CD4-positive, alpha-beta T cell treated with Interleukin-21 for 1 hour (primary cell): ENCODE data around the gene COPG1.

Experiments used
- DNase-seq: peaks from one replicate; pipeline ENCODE4 v3.0.0-alpha.2; 2020

COPG1 gene

DNA sequence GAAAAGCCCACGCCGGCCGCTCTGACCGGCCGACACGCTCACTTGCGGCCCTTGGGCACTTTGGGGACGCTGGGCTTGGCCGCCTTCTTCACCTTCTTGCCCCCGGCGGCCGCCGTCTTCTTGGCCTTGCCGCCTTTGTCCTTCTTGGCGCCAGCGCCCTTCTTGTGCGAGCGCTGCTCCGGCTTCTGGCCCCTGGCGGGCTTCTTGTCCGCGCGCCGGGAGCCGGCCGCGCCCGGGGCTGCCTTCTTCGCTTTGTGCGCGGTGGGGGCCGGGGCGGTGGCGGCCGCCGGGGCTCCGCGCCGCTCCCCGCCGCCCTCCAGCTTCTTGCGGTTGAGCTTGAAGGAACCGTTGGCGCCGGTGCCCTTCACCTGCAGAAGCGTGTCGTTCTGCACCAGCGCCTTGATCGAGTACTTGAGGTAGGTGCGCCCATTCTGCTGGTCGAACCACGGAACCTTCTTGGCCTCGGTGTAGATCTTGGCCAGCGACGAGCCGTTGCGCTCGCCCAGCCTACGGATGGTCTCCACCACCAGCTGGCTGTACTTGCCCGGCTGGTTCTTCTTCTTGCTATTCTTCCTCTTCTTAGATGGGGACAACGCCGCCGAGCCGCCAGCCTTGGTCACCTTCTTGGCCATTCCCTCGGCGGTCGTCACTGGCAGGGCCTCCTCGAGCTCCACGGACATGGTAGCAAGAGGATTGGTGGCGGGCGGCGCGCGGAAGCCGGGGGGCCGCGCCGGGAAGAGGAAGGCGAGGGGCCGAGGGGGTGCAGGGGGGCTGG is 66.0 kb downstream of the COPG1 start:
- peak; percentile 48 for DNase-seq

DNA sequence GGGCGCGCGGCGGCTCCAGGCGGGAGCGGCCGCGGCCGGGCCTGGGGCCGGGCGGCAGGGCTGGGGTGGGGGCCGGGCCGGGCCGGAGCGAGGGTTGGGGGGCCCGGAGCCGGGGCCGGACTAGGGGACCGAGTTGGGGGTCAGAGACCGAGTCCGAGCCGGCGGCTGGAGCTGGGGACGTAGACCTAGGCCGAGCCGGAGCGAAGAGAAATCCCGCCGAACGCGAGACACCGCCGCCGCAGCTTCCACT is 66.5 kb downstream of the COPG1 start:
- no peak for DNase-seq

DNA sequence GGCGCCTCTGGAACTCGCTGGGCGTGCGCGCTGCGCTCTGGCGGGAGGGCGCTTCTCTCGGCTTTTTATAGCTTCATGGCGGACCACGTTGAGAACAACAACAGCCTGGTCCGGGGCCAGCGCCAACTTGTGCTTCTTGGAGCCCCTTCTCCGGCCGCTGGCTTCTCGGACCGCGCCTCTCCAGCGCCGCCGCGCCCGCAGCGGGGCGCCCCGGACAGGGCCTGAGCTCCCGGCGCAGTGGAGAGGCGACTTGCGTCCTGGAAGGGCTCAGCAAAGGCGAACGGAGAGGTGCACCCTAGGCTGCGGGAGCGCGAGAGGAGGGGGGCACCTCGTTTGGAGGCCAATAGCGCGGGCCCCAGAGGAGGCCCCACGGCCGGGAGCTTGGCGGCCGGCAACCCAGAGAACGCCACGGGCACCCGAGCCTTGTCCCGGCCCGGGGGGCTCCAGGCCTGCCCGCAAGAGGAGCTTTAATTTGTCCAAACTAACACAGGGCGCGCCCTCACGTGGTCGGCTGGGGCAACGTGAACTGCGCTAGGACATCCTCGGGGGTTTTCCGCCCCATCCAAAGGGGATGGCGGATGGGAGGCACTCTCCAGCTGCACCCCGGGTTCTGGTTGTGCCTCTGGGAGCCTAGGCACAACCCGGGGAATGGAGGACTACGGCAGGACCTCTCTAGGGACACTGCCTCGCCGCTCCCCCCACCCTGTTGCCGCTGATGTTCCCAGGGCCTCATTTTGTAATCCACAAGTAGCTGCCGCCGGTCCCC is 67.0 kb downstream of the COPG1 start:
- DNase-seq, result peak; percentile 91

DNA sequence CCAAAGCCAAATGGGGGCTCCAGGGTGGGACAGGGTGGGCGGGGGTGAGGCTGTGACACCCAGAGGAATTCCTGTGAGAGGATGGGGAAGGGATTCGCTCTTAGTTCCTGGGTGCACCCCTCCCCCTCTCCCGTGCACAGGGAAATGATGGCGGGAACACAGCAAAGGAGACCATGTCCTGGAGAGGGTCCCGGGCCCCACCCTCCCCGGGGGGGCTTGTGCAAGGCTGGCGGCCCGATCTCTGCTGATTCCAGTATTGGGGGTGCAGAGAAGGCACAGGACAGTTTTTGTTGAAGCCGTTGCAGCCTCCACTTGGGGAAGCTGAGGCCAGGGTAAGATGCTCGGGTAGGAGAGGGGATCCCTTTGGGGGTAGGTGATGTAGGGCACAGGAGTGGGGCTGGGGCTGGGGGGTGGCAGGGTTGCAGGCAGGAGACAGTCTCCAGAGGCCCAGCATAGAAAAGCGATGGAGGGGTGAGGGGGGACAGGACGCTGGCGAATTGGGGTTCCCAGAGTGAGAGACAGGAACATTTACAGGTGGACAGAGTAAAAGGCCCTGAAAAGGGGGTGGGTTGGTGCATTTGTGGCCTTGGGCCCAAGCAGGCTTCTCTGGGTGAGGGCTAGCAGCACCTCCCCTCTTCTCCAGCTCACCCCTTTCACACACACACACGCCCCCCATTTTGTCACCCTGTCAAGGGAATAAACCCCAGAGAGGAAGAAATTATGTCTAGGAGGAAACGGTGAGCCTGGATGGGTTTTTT is 67.8 kb downstream of the COPG1 start:
- no peak for DNase-seq

DNA sequence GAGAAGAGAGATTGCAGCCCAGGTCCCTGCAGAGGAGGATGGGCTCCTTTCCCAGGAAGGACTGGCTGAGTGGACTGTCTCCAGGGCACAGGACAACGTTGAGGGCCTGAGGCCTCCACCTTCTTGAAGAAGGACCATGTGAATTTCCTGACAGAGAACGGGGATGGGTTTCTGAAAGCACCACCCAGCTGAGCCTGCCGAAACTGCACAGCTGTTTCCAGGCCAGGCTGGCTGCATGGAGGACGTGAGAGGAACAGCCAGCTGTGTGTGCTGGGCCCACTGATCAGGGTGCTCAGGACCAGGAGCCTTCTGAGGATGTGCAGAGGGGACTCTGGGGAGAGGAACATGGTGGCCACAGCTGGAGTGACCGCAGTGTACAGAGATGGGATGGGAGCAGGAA is 68.4 kb downstream of the COPG1 start:
- no peak for DNase-seq

DNA sequence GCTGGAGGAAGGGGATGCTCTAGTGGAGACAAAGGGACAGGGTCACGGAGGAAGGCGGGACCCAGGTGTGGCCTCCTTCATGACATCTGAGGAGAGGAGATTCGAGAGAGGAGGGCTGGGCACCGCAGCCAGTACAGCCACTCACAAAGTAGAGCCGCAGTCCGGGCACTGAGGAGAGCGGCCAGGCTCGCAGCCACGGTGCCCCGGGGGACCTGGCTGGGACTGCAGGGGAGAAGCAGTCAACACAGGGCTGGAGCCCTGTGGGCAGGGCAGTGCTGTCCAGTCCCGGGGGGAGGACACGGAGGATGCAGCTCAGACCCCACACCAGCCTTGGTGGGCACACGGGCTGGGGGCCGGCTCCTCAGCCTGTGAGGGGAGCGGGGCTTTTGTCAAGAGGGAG is 69.5 kb downstream of the COPG1 start:
- no peak for DNase-seq

DNA sequence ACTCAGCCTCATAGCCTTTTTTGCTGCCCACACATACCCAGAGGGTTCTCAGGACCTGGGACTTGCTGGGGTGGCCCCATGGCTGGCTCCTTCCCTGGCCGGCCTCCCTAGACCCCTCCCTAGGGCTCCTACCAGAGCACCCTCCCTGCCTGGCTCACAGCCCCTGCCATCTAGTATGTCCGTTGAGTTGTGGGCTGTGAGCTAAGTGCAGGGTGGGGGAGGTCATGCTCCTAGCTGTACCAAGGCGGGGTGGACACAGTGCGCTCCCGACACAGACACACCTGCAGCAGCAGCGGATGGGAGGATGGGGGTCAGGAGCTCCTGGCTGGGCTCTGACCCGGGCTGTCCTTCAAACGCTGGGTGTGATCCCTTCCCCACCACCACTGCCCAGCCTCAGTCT is 70.9 kb downstream of the COPG1 start:
- no peak for DNase-seq

DNA sequence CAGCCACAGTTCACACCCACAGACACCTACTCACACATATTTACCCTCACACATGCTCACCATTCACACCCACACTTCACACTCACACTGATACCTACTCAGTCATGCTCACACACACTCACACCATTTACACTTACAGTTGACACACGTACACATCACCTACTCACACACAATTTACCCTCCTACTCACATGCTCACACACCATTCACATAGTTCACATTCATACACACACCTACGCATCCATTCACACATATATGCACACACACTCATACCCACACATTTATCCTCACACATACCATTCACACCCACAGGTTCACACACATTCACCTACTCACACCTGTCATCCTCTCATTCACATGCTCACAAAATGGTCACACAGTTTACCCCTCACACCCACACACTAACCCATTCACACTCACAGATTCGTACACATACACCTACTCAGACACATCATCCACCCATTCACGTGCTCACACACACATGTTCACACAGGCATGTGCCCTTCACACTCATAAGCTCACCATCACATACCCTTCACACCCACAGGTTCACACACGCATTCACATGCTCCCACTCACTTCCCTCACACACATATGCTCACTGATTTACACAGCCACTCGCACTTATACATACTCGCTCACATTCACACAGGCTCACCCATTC is 71.5 kb downstream of the COPG1 start:
- DNase-seq, result no peak

DNA sequence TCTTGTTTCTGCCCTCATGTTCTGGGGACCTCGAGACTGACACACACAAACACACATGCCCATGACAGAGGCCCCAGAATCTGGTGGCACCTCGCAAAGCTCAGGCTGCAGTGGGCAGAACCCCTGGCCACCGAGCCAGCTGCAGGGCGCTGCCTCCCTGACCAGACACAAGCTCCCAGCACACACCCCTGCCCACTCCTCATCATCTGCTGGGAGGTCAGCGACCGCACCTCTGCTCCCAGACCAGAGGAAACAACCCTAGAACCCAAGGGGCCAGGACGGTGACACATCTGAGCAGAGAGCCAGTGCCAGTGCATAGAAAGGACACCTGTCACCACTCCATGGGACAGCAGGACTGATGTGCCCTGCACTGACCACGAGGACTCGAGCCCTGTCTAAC is 72.5 kb downstream of the COPG1 start:
- no peak for DNase-seq

DNA sequence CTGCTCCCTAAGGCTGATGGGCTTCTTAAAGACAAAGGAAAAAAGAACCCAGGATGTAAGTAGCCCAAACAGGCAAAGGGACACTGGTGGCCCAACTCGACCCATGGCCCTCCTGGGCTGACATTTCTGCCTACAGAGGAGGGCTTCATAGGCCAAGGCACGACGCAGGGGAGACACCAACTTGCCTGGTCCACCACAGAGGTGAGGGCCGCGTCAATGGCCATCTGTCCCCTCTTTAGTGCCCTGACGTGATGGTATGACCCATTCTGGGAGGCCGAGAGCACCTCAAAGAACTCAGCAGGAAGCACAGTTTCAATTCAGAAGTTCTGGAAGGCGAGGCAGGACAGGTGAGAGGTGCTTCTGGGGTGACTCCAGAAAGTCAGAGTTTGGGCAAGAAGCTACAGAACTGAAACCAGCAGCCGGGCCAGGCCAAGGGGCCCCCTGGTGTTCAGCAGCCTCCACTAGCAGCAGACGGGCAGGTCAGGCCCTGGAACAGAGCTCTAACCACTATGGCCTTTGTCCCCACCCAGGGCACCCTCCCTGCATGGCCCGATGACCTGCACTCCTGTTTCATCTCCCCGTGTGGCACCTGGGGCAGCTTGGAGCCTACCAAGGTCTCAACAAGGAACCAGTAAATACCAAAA is 74.4 kb downstream of the COPG1 start:
- DNase-seq, result no peak

DNA sequence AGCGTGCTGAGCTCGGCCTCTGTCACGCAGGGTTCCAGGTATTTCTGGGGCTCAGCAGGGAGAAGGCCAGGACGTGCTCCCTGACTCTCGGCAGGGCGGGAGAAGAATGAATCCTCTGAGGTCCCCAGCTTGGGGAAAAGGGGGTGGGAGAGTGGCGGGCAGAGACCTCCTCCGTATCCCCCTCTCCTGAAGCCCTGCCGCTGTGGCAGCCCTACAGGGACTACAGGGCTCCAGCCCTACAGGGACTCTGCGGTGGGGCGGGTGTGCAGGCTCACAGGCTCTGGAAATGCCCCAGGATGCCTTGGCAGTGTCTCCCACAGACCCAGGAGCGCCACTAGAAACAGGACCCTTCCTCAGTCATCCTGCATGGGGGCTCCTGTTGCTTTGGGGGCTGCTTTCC is 75.4 kb downstream of the COPG1 start:
- DNase-seq, result no peak

DNA sequence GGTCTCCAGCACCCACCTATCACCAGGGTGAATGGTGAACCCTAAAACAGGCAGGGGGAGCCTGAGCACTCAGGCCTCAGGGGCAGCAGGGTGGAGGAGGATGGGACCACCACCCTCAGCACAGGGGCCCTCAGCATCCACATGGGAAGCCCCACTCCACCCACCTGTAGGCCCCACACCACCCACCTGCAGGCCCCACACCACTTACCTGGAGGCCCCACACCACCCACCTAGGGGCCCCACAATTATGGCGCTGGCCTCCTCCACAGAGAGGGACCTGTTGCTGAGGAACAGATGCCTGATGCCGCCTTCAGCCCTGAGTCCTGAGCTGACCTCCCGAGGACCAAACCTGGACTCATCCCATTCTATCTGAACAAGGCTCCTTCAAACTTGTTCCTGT is 76.0 kb downstream of the COPG1 start:
- no peak for DNase-seq

DNA sequence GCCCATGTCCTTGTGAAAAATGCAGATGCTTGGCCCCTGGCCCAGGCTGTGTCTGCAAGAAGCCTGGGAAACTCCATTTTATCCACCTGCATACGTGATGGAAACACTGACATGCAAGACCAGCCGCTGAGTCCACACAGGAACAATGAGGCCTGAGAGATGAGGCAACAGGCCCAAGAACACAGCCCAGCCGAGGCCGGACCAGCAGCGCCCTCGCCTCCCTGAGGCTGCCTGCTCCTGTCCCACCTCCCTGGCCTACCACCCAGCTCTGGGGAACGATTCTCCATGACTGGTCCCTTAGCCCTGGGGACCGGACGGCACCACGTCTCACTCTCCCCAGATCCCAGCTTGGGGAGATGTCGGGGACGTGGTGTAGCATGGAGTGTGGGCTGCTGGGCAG is 76.7 kb downstream of the COPG1 start:
- DNase-seq, result no peak

DNA sequence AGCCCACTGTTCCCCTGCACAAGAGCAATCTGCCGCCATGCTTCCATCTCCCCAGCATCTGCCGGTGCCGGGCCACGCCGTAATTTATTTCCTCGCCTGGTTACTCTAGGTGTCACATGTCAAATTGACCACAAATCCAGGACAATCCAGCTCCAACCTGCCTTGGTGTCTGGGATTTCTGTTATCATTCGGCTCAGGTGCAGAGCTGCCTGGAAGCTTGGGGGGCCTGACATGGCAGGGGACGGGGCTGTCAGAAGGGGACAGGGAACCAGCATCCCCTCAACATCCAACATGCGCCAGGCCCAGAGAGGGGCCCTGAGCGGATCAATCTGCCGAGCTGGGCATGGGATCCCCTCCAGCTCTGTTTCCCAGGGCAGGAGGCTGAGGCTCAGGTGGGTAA is 77.2 kb downstream of the COPG1 start:
- DNase-seq, result no peak
